ENCODE results near the gene ZFP91. TPM values are rescaled to one million over a fixed set of nuclear protein-coding genes. Genes with fewer than 3 reads are reported as not detected.

Gene ZFP91
- total RNA-seq, 1 donor from 2014 or later, result 52.0 TPM

DNA sequence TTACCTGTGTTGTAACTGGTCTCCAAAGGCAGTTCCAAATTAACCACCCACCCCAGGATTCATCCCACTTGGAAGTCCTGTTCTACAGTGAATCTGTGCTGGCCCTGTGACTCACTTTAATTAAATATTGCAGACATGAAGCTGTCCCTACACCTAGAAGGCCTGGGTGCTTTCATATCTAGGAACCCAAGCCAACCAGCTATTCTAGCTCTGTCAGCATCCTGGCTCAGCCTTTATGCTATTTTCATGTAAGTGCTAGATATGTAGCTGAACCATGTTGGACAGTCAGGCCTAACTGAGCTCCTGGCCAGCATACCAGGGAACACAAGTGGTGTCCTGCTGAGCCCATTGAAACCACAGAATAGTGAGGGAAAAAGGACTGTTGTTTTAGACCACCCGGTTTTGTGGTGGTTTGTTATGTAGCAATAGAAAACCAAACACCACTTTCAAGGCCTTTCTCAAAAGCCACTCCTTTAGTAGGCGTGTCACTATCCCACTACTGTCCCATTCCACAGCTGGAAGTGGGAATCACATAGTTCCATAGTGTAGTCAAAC lies 73.9 kb downstream of the ZFP91 start:
- no peak overlapping the region for H3K4me3 ChIP-seq
- H3K4me2 ChIP-seq, result no peak overlapping the region
- H3K27me3 ChIP-seq, result no peaks in the 10 kb centered on the region
- DNase-seq (ENCODE audit: low spot score), result peak; percentile 11
- H3K79me2 ChIP-seq (ENCODE audit: low read depth), result no peaks in the 10 kb centered on the region
- peaks cover 5% of the 10 kb centered on the region for H3K4me1 Mint-ChIP-seq
- H3F3A ChIP-seq (ENCODE audit: low read depth), result peaks cover 6% of the 10 kb centered on the region
- H3K27me3 Mint-ChIP-seq (ENCODE audit: insufficient read depth, low read depth), result peaks cover 3% of the 10 kb centered on the region
- H3K36me3 Mint-ChIP-seq, result no peaks in the 10 kb centered on the region
- H3K36me3 ChIP-seq, result no peaks in the 10 kb centered on the region
- H3K9me3 Mint-ChIP-seq, result no peaks in the 10 kb centered on the region
- TF ChIP-seq, protein P1, sequence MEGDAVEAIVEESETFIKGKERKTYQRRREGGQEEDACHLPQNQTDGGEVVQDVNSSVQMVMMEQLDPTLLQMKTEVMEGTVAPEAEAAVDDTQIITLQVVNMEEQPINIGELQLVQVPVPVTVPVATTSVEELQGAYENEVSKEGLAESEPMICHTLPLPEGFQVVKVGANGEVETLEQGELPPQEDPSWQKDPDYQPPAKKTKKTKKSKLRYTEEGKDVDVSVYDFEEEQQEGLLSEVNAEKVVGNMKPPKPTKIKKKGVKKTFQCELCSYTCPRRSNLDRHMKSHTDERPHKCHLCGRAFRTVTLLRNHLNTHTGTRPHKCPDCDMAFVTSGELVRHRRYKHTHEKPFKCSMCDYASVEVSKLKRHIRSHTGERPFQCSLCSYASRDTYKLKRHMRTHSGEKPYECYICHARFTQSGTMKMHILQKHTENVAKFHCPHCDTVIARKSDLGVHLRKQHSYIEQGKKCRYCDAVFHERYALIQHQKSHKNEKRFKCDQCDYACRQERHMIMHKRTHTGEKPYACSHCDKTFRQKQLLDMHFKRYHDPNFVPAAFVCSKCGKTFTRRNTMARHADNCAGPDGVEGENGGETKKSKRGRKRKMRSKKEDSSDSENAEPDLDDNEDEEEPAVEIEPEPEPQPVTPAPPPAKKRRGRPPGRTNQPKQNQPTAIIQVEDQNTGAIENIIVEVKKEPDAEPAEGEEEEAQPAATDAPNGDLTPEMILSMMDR (IDR thresholded peaks at IDR 0.05), result no peak
- TF ChIP-seq EZH2 (IDR thresholded peaks at IDR 0.05), result no peak
- TF ChIP-seq EZH2phosphoT487 (IDR thresholded peaks at IDR 0.05), result no peak
- H3K9me3 ChIP-seq (ENCODE audit: low read depth), result no peaks in the 10 kb centered on the region
- no peak overlapping the region for H3K4me3 Mint-ChIP-seq
- H3K9ac ChIP-seq, result no peak overlapping the region
- no peak overlapping the region for H3K27ac ChIP-seq
- no peak overlapping the region for H3K27ac Mint-ChIP-seq
- H4K20me1 ChIP-seq (ENCODE audit: low read depth), result no peaks in the 10 kb centered on the region
- peak overlapping the region; percentile 3 for H2AFZ ChIP-seq (replicated peaks)
- peaks cover 16% of the 10 kb centered on the region for H3K4me1 ChIP-seq

GRCh38 chr11:58654079-58654907 lies 75.4 kb downstream of the ZFP91 start:
- H2AFZ ChIP-seq (replicated peaks), result no peak overlapping the region

DNA sequence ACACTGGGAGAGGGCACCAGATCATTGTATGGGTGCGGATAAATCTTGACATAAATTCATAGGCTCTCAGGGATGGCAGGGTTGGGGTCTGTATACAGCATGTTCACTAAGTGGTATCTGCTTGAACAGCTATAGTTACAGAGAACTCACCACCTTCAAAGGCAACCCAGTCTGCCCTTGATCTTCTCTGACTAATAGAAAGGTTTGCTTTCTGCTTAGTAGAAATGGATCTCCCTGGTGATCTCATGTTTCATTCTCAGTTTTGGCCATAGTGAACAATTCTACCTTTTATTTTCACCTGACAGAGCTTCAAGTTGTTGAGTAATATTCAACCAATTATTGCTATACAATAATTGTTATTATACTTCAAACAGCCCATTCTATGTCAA lies 76.0 kb downstream of the ZFP91 start:
- H4K20me1 ChIP-seq (ENCODE audit: low read depth), result no peaks in the 10 kb centered on the region
- Mint-ChIP-seq H3K27ac (no peak overlapping the region), H3K4me1 (peaks cover 4% of the 10 kb centered on the region), H3K36me3 (no peaks in the 10 kb centered on the region), H3K9me3 (no peaks in the 10 kb centered on the region), H3K4me3 (no peak overlapping the region), H3K27me3 (ENCODE audit: insufficient read depth, low read depth) (peaks cover 3% of the 10 kb centered on the region)
- no peaks in the 10 kb centered on the region for H3K27me3 ChIP-seq
- TF ChIP-seq EZH2 (IDR thresholded peaks at IDR 0.05) (no peak), EZH2phosphoT487 (IDR thresholded peaks at IDR 0.05) (no peak)
- TF ChIP-seq, protein P1 (IDR thresholded peaks at IDR 0.05), result no peak
- H3K79me2 ChIP-seq (ENCODE audit: low read depth), result no peaks in the 10 kb centered on the region
- no peaks in the 10 kb centered on the region for H3K36me3 ChIP-seq
- no peak overlapping the region for H3K4me3 ChIP-seq
- H3K9ac ChIP-seq, result no peak overlapping the region
- DNase-seq (ENCODE audit: low spot score), result no peak
- H3F3A ChIP-seq (ENCODE audit: low read depth), result peaks cover 6% of the 10 kb centered on the region
- no peak overlapping the region for H3K27ac ChIP-seq
- H3K4me2 ChIP-seq, result no peak overlapping the region
- peaks cover 16% of the 10 kb centered on the region for H3K4me1 ChIP-seq
- no peaks in the 10 kb centered on the region for H3K9me3 ChIP-seq (ENCODE audit: low read depth)
- no peak overlapping the region for H2AFZ ChIP-seq (replicated peaks)

More at GRCh38 chr11:58654079-58654907, 75.4 kb downstream of the ZFP91 start:
- H3K4me1 ChIP-seq, result peaks cover 16% of the 10 kb centered on the region
- H3K4me3 ChIP-seq, result no peak overlapping the region
- H3K9ac ChIP-seq, result no peak overlapping the region
- no peak overlapping the region for H3K4me2 ChIP-seq
- peaks cover 4% of the 10 kb centered on the region for H3K4me1 Mint-ChIP-seq
- H3K36me3 ChIP-seq, result no peaks in the 10 kb centered on the region
- H4K20me1 ChIP-seq (ENCODE audit: low read depth), result no peaks in the 10 kb centered on the region
- no peaks in the 10 kb centered on the region for H3K9me3 Mint-ChIP-seq
- peak; percentile 87 for DNase-seq (ENCODE audit: low spot score)
- peaks cover 6% of the 10 kb centered on the region for H3F3A ChIP-seq (ENCODE audit: low read depth)
- H3K4me3 Mint-ChIP-seq, result no peak overlapping the region
- H3K27ac Mint-ChIP-seq, result no peak overlapping the region
- no peaks in the 10 kb centered on the region for H3K27me3 ChIP-seq
- no peak for TF ChIP-seq EZH2phosphoT487 (IDR thresholded peaks at IDR 0.05)
- TF ChIP-seq, protein P1 (IDR thresholded peaks at IDR 0.05), result peak; percentile 93
- no peaks in the 10 kb centered on the region for H3K79me2 ChIP-seq (ENCODE audit: low read depth)
- H3K27me3 Mint-ChIP-seq (ENCODE audit: insufficient read depth, low read depth), result peaks cover 3% of the 10 kb centered on the region
- H3K36me3 Mint-ChIP-seq, result no peaks in the 10 kb centered on the region
- H3K9me3 ChIP-seq (ENCODE audit: low read depth), result no peaks in the 10 kb centered on the region
- no peak overlapping the region for H3K27ac ChIP-seq
